ENCODE measurements around the gene SAA4. TPM values are rescaled to one million over a fixed set of nuclear protein-coding genes. Genes with fewer than 3 reads are reported as not detected.
"Not testable (repeated sequence)": the region's sequence is repeated elsewhere in the genome, so short reads cannot be mapped to it uniquely, and the experiment has no call there.

SAA4 gene, protein sequence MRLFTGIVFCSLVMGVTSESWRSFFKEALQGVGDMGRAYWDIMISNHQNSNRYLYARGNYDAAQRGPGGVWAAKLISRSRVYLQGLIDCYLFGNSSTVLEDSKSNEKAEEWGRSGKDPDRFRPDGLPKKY
- total RNA-seq (not detected), polyA plus RNA-seq (0.54 TPM)

DNA sequence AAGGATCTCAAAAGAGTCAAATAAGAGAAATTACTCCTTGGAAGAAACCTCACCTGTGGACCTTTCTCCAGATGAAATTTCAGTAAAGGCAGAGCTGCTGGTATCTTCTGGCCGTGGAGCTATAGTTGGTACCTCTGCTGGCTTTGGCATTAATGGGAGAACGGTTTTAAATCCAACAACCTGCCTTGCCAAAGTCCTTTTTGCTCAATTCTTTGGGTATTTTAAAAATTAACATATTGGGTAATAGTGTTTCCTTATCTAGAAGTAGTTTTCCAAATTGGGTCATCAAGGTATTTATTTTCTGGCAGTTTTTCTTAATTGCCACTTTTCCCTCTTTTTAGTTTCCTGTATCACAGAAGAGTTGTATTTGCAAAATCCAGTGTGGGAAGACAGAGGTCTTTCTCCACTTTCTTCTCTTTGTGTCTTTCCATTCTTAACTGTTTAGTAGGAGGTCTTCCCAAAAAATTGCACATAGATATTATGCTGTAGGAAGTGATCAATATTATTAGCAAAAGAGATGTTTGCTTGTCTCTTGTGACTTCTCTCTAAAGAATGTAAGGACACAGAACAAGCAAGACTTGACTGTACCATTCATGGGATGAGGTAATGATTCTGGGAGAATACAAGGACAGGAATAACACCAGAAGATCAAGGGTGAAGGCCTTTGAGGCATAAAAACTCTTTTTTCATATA is at the start of gene SAA4:
SAA4 (minus strand) TSS at position 139 of the 693 bp plus-strand sequence. CDS start 876 bp downstream, outside the sequence.
- Histone ChIP-seq H3K4me1 (ENCODE audit: insufficient read depth) (no peaks in the 10 kb centered on the region), H3K4me3 (ENCODE audit: low read depth, low read length) (no peak within 1 kb of the TSS), H3K27ac (ENCODE audit: low read depth) (no peak within 1 kb of the TSS), H3K36me3 (ENCODE audit: insufficient read depth) (no peaks in the 10 kb centered on the region)
- no peak for DNase-seq (ENCODE audit: extremely low spot score)
- 61% methylated on average over 2 of the region's 2 CpGs for WGBS

DNA sequence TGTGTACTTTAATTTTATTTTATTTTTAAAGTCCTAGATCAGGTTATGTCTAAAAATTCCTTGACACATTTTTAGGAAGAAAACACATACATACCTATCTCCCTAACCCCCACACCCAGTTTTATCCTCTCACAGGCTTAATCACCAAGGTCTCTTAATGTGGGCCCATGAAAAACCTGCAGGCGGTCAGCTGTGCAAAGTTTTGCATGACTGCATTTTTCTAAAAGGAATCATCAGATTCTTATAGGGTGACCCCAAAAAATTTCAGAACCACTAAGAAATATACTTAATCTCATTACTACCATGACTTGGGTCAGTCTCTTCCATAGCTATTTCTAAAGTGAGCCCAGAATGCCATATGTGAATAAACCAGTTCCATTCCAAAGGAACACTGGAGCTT is 49.2 kb upstream of the SAA4 start:
- no peak for DNase-seq (ENCODE audit: extremely low spot score)
- Histone ChIP-seq H3K27ac (ENCODE audit: low read depth) (no peak overlapping the region), H3K36me3 (ENCODE audit: insufficient read depth) (peaks cover 6% of the 10 kb centered on the region), H3K4me3 (ENCODE audit: low read depth, low read length) (no peak overlapping the region), H3K4me1 (ENCODE audit: insufficient read depth) (no peaks in the 10 kb centered on the region)
- WGBS, result 96% methylated on average over 1 of the region's 1 CpG

DNA sequence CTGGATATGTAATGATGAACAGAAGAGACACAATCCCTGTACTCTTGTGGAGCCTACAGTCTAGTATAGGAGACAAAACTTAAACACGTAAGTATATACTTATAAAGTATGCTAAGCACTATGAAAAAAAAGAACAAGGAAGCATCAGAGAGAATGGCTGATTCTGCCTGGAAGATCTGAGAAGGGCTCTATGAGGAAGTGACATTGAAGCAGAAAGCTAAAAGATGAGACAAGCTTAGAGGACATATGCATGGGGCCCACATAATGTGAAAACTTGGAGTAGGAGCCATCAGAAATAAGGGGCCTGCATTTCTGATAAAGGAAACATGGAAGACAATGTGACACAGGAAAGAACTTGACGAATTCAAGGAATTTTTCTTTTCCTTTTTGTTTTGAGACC is 46.0 kb upstream of the SAA4 start:
- Histone ChIP-seq H3K36me3 (ENCODE audit: insufficient read depth) (peaks cover 10% of the 10 kb centered on the region), H3K27ac (ENCODE audit: low read depth) (no peak overlapping the region), H3K4me1 (ENCODE audit: insufficient read depth) (no peaks in the 10 kb centered on the region), H3K4me3 (ENCODE audit: low read depth, low read length) (no peak overlapping the region)
- 92% methylated on average over 2 of the region's 2 CpGs for WGBS
- no peak for DNase-seq (ENCODE audit: extremely low spot score)

DNA sequence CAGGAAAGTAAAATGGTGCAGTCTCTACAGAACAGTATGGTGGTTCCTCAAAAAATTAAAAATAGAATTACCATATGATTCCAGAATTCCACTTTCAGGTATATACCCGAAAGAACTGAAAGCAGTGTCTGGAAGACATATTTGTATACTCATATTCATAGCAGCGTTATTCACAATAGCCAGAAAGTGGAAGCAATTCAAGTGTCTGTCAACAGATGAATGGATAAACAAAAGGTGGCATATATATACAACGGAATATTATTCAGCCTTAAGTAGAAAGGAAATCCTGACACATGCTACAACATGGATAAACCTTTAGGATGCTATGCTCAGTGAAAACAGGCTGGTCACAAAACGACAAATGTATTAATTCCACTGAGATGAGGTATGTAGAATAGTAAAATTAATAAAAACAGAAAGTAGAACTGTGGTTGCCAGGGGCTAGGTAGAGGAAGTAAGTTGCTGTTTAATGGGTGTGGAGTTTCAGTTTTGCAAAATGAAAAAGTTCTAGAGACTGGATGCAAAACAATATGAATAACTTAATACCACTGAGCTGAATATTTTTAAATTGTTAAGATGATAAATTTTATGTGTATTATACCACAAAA is 43.9 kb upstream of the SAA4 start:
- 81% methylated on average over 4 of the region's 4 CpGs for WGBS
- H3K36me3 ChIP-seq (ENCODE audit: insufficient read depth), result peaks cover 8% of the 10 kb centered on the region

DNA sequence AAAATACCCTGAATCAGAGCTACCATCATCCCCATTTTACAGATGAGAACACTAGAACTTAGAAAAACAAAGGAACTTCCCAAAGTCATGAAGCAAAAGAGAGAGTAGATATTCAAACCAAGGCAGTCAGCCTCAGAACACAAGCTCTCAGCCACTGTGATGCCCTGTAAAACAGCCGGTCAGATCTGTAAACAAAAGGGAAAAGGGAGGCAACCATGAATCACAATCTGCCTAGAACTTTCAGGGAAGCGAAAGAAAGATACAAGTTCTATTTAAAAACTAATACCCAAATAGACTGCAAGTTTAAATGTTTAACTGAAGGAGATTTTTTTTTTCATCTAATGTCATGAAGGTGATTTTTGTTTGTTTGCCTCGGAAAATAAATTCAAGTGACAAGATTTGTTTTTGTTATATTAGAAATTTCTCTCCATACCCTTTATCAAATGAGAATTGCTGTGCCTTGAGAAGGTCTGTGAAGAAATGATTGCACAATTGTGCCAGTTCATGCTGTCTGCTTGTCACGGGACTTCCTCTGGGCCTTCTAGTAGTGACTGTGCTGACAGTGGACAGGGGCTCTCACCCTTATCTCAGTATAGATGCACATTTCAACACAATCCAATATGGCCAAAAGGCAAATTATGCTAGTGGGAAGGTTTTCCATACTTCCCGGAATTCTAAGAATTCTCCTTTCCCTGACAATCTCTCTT is 41.1 kb upstream of the SAA4 start:
- 84% methylated on average over 5 of the region's 5 CpGs for WGBS
- Histone ChIP-seq H3K27ac (ENCODE audit: low read depth) (no peak overlapping the region), H3K4me3 (ENCODE audit: low read depth, low read length) (no peak overlapping the region), H3K36me3 (ENCODE audit: insufficient read depth) (peaks cover 4% of the 10 kb centered on the region), H3K4me1 (ENCODE audit: insufficient read depth) (no peaks in the 10 kb centered on the region)
- no peak for DNase-seq (ENCODE audit: extremely low spot score)

More for the DNA sequence above, 43.9 kb upstream of the SAA4 start:
- Histone ChIP-seq H3K4me1 (ENCODE audit: insufficient read depth) (no peaks in the 10 kb centered on the region), H3K27ac (ENCODE audit: low read depth) (no peak overlapping the region), H3K4me3 (ENCODE audit: low read depth, low read length) (no peak overlapping the region)
- DNase-seq (ENCODE audit: extremely low spot score), result no peak

DNA sequence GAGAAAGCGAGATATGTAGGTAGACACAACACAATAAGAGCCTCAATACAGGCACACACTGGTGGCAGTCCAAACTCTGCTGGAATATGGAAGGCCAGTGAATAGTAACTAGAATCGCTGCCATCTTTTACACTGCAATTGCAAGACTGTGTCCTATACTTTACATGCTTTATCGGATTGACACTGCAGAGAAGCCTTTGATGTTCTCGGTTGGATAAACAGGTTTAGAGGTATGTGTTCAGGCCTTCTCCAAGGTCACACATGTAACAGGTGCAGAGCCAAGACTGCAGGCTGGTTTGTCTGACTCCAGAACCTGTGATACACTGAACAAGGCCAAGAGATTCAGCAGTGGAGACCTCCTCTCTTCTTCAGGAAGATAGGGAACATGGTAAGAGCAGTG is 34.6 kb upstream of the SAA4 start:
- Histone ChIP-seq H3K4me3 (ENCODE audit: low read depth, low read length) (no peak overlapping the region), H3K27ac (ENCODE audit: low read depth) (no peak overlapping the region), H3K4me1 (ENCODE audit: insufficient read depth) (no peaks in the 10 kb centered on the region), H3K36me3 (ENCODE audit: insufficient read depth) (no peaks in the 10 kb centered on the region)
- 77% methylated on average over 4 of the region's 4 CpGs for WGBS
- no peak for DNase-seq (ENCODE audit: extremely low spot score)

DNA sequence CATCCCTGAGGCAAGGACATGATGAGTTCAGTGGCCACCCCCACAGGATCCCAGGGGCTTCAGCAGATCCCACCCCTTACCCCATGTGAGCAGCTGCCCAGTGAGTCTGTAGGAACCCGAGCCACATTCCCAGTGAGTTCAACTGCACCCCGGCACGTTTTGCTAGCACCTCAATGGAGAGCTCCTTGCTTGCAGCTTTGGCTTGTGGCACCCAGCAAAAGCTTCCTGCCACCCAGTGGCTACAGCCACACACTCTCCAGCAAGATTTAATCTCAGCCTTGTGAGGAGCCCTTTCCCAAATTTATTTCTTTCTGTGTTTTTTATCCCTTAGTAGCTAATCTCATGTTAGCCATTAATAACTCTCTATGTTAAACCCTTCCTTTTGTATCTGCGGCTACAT is 33.5 kb upstream of the SAA4 start:
- no peaks in the 10 kb centered on the region for H3K36me3 ChIP-seq (ENCODE audit: insufficient read depth)
- WGBS, result 63% methylated on average over 4 of the region's 4 CpGs
- no peak for DNase-seq (ENCODE audit: extremely low spot score)
- no peak overlapping the region for H3K4me3 ChIP-seq (ENCODE audit: low read depth, low read length)
- no peaks in the 10 kb centered on the region for H3K4me1 ChIP-seq (ENCODE audit: insufficient read depth)
- no peak overlapping the region for H3K27ac ChIP-seq (ENCODE audit: low read depth)

DNA sequence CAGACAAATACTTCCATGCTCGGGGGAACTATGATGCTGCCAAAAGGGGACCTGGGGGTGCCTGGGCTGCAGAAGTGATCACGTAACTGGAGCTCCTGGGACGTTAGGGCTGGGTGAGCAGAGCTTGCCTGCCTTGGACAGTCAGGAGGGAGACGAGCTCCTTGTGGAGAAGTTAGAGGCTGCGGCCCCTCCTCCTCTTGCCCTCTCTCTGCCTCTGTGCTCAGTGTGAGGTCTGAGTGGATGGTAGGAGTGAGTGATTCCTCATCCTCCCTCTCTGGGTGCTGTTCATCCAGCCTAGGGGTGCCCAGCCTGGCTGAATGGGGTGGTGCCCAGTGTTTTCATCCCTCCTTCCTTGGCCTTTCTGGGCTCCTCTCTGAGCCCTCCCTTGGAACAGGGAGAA is 32.6 kb upstream of the SAA4 start:
- not testable (repeated sequence) for H3K27ac ChIP-seq (ENCODE audit: low read depth); H3K4me3 ChIP-seq (ENCODE audit: low read depth, low read length); H3K4me1 ChIP-seq (ENCODE audit: insufficient read depth); H3K36me3 ChIP-seq (ENCODE audit: insufficient read depth); DNase-seq (ENCODE audit: extremely low spot score)
- 44% methylated on average over 2 of the region's 5 CpGs for WGBS

DNA sequence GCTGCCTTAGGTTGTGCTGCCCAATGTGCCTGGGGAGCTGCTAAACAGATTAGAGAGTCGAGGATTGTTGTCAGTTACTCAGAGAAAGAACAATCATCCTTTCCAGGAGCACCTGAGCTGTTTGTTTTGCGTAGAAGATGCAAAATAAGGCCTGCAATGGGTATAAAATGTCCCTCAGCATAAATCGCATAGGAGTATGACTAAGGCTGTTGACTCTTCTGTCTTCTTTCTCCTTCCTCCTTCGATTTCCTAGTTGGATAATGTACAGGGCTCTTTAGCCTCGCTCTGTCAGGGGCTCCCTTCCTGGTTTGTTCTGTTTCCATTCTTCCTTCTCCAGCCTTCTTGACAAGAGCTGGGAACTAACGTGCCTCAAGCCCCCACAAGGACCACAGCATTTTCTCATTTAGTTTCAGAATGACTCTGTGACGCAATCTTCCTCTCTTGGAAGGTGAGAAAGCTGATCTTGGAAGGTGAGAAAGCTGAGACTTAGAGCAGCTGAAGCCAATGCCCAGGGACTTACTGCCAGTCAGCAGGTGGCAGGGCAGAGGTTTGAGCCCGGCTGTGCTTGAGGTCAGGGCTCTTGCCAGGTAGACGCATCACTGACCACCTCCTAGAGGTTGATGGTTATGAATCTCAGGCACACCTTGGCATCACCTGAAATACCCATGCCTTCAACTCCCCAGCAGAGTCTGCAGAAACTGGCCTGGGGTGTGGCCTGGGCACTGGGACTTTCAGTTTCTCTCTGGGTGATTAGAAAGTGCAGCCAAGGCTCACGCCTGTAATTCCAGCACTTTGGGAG is 30.9 kb upstream of the SAA4 start:
- WGBS, result 77% methylated on average over 4 of the region's 10 CpGs
- not testable (repeated sequence) for H3K4me3 ChIP-seq (ENCODE audit: low read depth, low read length); H3K36me3 ChIP-seq (ENCODE audit: insufficient read depth)

DNA sequence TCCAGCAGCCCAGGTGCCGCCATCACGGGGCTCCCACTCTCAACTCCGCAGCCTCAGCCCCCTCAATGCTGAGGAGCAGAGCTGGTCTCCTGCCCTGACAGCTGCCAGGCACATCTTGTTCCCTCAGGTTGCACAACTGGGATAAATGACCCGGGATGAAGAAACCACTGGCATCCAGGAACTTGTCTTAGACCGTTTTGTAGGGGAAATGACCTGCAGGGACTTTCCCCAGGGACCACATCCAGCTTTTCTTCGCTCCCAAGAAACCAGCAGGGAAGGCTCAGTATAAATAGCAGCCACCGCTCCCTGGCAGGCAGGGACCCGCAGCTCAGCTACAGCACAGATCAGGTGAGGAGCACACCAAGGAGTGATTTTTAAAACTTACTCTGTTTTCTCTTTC is 29.3 kb upstream of the SAA4 start, which contains the start of gene SAA1:
SAA1 (plus strand) TSS at position 316 of the 400 bp plus-strand sequence. CDS start 624 bp downstream, outside the sequence.
- DNase-seq (ENCODE audit: extremely low spot score), result no peak
- no peak within 1 kb of the TSS for H3K27ac ChIP-seq (ENCODE audit: low read depth)
- no peaks in the 10 kb centered on the region for H3K4me1 ChIP-seq (ENCODE audit: insufficient read depth)
- H3K4me3 ChIP-seq (ENCODE audit: low read depth, low read length), result no peak within 1 kb of the TSS
- H3K36me3 ChIP-seq (ENCODE audit: insufficient read depth), result no peaks in the 10 kb centered on the region
- WGBS, result 55% methylated on average over 8 of the region's 8 CpGs

More for the DNA sequence above, 30.9 kb upstream of the SAA4 start:
- not testable (repeated sequence) for H3K27ac ChIP-seq (ENCODE audit: low read depth); DNase-seq (ENCODE audit: extremely low spot score); H3K4me1 ChIP-seq (ENCODE audit: insufficient read depth)

DNA sequence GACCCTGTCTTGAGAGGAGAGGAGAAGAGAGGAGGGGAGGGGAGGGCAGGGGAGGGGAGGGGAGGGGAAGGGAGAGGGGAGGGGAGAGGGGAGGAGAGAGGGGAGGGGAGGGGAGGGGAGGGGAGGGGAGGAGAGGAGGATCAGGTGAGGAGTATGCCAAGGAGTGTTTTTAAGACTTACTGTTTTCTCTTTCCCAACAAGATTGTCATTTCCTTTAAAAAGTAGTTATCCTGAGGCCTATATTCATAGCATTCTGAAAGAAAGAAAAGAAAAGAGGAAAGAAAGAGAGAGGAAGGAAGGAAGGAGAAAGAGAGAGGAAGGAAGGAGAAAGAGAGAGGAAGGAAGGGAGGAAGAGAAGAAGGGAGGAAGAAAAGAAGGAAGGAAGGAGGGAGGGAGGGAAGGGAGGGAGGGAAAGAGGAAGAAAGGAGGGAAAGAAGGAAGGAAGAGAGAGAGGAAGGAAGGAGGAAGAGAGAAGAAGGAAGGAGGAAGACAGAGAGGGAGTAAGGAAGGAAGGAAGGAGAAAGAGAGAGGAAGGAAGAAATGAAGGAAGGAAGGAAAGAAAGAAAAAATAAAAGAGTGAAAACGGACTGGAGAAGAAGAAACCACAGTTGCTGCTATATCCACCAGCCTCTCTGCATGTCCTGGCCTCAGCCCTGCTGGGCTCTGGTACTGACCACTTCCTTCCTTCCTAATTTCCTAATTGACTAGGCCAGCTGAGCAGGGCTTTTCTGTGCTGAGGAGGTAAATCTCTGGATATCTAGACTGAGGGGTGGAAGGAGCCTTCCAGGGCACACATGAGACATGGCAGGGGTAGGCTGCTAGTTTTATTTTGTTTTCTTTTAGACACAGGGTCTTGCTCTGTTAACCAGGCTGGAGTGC is 28.3 kb upstream of the SAA4 start:
- DNase-seq (ENCODE audit: extremely low spot score), result no peak
- Histone ChIP-seq H3K4me1 (ENCODE audit: insufficient read depth) (no peaks in the 10 kb centered on the region), H3K4me3 (ENCODE audit: low read depth, low read length) (no peak overlapping the region), H3K36me3 (ENCODE audit: insufficient read depth) (no peaks in the 10 kb centered on the region), H3K27ac (ENCODE audit: low read depth) (no peak overlapping the region)
- 56% methylated on average over 1 of the region's 1 CpG for WGBS

DNA sequence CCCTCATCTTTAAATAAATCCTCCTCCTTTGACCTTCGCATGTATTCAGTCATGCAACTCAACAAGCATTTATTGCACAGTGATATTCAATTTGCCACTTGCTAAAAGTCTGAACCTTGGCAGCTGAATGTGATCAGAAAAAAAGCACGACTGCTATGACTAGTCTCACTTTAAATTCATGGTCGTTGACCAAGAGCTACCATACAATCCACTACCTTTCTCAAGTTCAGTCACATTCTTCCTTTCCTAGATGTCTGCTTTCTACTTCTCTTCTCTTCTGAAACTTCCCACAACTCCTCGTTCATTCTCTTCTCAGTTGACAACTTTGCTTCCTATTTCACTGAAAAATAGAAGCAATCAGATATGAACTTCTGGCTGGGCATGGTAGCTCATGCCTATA is 27.4 kb upstream of the SAA4 start:
- DNase-seq (ENCODE audit: extremely low spot score), result no peak
- no peak overlapping the region for H3K4me3 ChIP-seq (ENCODE audit: low read depth, low read length)
- 77% methylated on average over 4 of the region's 4 CpGs for WGBS
- no peaks in the 10 kb centered on the region for H3K36me3 ChIP-seq (ENCODE audit: insufficient read depth)
- H3K4me1 ChIP-seq (ENCODE audit: insufficient read depth), result no peaks in the 10 kb centered on the region
- no peak overlapping the region for H3K27ac ChIP-seq (ENCODE audit: low read depth)

Data from urinary bladder (tissue), 4 donors.